Measurements from ENCODE around the gene CA11. TPM values are rescaled to one million over a fixed set of nuclear protein-coding genes. Genes with fewer than 3 reads are reported as not detected.

CA11 gene
- total and polyA plus RNA-seq, 9 of the 15 experiments (the other 6 are each of a cell fraction or from before 2014, with no cell fraction given): 2.9 to 19.9 (median 8.3) TPM

GRCh38 chr19:48614436-48615230 lies 31.4 kb downstream of the CA11 start, which contains the start of gene FAM83E (continued):
- no peak for TF ChIP-seq ETV1 (tag; conservative IDR thresholded peaks at IDR 0.05; ENCODE audit: low read depth)
- TF ChIP-seq RFX1 (IDR thresholded peaks at IDR 0.05): no peak
- no peak for TF ChIP-seq ZBTB2 (IDR thresholded peaks at IDR 0.05)
- no peak for TF ChIP-seq ZNF589 (CRISPR knock-in tag; IDR thresholded peaks at IDR 0.05; ENCODE audit: low read depth)
- TF ChIP-seq RAD21 (CRISPR knock-in tag; conservative IDR thresholded peaks at IDR 0.05 in 1 of 2, IDR thresholded peaks at IDR 0.05 in 1 of 2): no peak
- no peak for TF ChIP-seq BRD9 (IDR thresholded peaks at IDR 0.05; ENCODE audit: low read depth, partially characterized antibody)
- TF ChIP-seq POU5F1 (IDR thresholded peaks at IDR 0.05; ENCODE audit: borderline replicate concordance, low read depth, low read length, partially characterized antibody): no peak
- no peak for TF ChIP-seq THRA (IDR thresholded peaks at IDR 0.05)
- TF ChIP-seq HSF4 (CRISPR knock-in tag; IDR thresholded peaks at IDR 0.05; ENCODE audit: borderline replicate concordance): no peak
- TF ChIP-seq NCOA2 (IDR thresholded peaks at IDR 0.05; ENCODE audit: partially characterized antibody in 2 of 2): no peak
- no peak for TF ChIP-seq ZZZ3 (IDR thresholded peaks at IDR 0.05)
- TF ChIP-seq PTBP1 (IDR thresholded peaks at IDR 0.05; ENCODE audit: low read depth, low read length): 0 out of 2 replicates have a peak, but pooled peaks have one; percentile 71
- no peak for TF ChIP-seq ZNF584 (CRISPR knock-in tag; IDR thresholded peaks at IDR 0.05; ENCODE audit: low read depth)
- peak; percentile 81 for TF ChIP-seq SNRNP70 (optimal IDR thresholded peaks at IDR 0.05; ENCODE audit: low read depth, low read length)
- TF ChIP-seq KHSRP (IDR thresholded peaks at IDR 0.05): no peak
- peak; percentile 52; the same call in 1 of the 2 replicates for TF ChIP-seq ZBTB7A (IDR thresholded peaks at IDR 0.05; ENCODE audit: borderline replicate concordance, control insufficient read depth, low read depth, low read length)
- no peak for TF ChIP-seq E2F5 (CRISPR knock-in tag; IDR thresholded peaks at IDR 0.05)
- no peak for TF ChIP-seq NCOA6 (IDR thresholded peaks at IDR 0.05)
- no peak for TF ChIP-seq DMBX1 (CRISPR knock-in tag; IDR thresholded peaks at IDR 0.05; ENCODE audit: borderline replicate concordance)
- TF ChIP-seq SUPT5H (IDR thresholded peaks at IDR 0.05): peak; percentile 89
- no peak; the same call in 1 of the 2 replicates for TF ChIP-seq MAX (CRISPR knock-in tag; IDR thresholded peaks at IDR 0.05)
- TF ChIP-seq NFRKB (IDR thresholded peaks at IDR 0.05; ENCODE audit: low read depth): no peak
- no peak for TF ChIP-seq MCM5 (IDR thresholded peaks at IDR 0.05; ENCODE audit: low read depth)
- no peak for TF ChIP-seq MIER1 (IDR thresholded peaks at IDR 0.05; ENCODE audit: low read depth)
- TF ChIP-seq KDM4B (IDR thresholded peaks at IDR 0.05; ENCODE audit: borderline replicate concordance in 2 of 2, low read depth in 1 of 2): no peak; a peak in 1 of 4 replicates
- TF ChIP-seq CTBP1 (IDR thresholded peaks at IDR 0.05; ENCODE audit: borderline replicate concordance): no peak

Measured in K562 (cell line).